HG03378 (cell line): ENCODE results near the gene MAP2K3.
"Not testable (repeated sequence)": the region's sequence is repeated elsewhere in the genome, so short reads cannot be mapped to it uniquely, and the experiment has no call there.

Source experiments
- ATAC-seq: cut with Tn5 transposase; IDR thresholded peaks from one replicate; pipeline ENCODE4 v1.9.1; 2021; ENCODE audit warnings: mild to moderate bottlenecking, moderate library complexity; ENCODE audit not compliant: unreplicated experiment

Gene MAP2K3

DNA sequence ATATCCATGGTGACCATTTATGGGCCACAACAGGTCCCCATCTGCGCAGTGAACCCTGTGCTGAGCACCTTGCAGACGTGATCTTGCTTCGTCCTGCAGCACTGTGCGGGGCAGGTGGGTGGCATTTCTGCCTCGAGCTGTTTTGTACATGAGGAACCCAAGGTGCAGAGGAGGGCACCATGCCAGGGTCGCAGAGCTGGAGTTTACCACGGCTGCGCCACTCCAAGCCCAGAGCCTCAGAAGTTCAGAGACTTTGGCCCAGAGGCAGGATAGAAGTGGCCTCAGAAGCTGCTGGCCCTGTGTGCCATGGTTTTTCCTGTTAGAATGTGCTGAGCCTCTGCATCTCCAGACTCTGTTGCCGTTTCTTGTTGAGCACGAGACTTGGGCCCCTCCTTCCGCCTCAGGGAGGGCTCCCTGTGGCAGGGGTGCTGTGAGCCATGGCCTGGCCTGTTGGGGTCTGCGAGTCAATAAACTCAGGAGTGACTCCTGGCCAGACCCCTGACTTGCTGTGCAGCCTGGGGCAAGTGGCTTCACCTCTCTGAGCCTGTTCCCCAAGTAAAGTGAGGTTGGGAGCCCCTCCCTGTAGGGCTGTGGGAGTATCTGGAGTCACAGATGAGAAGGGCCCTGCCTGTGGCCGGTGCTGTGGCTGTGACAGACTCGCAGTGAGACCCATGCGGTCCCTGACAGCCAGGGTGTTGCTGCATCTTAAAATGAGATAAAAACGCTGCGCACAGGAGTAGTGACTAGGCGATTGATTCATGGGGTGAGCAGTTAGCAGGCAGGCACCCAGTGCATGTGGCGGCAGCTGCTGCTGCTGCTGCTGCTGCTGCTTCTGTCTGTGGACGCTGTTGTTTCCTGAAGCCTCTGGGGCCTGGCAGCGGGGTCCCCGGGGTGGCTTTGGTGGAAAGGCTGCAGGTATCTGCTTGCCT lies 11.8 kb downstream of the MAP2K3 start:
- ATAC-seq: no peak

DNA sequence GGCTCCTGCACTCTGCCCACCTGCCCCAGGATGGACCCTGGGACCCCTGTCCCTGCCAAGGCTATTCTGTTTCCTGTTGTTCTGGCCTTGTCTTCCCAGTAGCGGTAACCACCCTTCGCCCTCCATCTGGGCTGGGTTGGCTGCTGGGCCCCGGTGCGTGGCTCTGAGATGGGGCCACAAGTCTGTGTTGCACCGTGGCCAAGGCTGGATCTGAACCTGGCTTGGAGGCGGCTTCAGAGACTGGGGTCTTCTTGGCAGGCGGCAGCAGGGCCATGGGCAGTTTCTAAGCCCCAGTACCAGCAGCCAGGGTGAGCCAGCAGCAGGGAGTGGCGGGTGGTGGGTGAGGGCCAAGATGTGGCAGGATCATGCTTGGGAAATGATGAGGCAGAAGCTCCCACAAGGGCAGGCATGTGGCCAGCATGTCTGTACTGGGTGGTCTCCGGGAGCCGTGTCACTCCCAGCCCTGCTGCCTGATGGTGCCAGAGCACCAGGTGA lies 12.6 kb downstream of the MAP2K3 start:
- no peak for ATAC-seq

DNA sequence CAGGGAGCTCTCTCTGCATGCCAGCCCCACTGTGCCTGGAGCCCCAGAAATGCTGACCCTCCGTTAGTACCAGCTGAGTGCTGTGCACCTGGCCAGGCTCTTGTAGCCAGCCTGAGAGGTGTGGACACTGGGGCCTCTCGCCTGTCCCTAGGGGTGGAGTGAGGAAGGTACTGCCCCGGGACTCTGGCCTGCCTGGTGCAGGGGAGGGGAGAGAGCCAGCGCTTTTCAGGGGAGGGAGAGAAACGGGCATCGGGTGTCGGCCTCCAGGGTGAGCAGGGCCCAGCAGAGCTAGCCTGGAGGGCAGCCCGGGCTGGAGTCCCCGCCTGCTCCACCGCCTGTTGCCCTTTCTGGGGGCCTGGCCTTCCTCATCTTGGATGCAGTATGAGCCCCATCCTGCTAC lies 13.1 kb downstream of the MAP2K3 start:
- no peak for ATAC-seq

GRCh38 chr17:21298056-21298982 lies 13.8 kb downstream of the MAP2K3 start:
- ATAC-seq: no peak

- no peak for ATAC-seq
Observed at GRCh38 chr17:21298983-21299519, 14.5 kb downstream of the MAP2K3 start.

- ATAC-seq: no peak
Observed at GRCh38 chr17:21299981-21300600, 15.6 kb downstream of the MAP2K3 start.

GRCh38 chr17:21300601-21301571 lies 16.4 kb downstream of the MAP2K3 start:
- ATAC-seq: no peak

GRCh38 chr17:21301593-21302550 lies 17.4 kb downstream of the MAP2K3 start:
- no peak for ATAC-seq

GRCh38 chr17:21302711-21303425 lies 18.4 kb downstream of the MAP2K3 start:
- ATAC-seq: no peak

GRCh38 chr17:21303441-21304065 lies 19.0 kb downstream of the MAP2K3 start:
- no peak for ATAC-seq

GRCh38 chr17:21304091-21304490 lies 19.6 kb downstream of the MAP2K3 start:
- ATAC-seq: no peak

DNA sequence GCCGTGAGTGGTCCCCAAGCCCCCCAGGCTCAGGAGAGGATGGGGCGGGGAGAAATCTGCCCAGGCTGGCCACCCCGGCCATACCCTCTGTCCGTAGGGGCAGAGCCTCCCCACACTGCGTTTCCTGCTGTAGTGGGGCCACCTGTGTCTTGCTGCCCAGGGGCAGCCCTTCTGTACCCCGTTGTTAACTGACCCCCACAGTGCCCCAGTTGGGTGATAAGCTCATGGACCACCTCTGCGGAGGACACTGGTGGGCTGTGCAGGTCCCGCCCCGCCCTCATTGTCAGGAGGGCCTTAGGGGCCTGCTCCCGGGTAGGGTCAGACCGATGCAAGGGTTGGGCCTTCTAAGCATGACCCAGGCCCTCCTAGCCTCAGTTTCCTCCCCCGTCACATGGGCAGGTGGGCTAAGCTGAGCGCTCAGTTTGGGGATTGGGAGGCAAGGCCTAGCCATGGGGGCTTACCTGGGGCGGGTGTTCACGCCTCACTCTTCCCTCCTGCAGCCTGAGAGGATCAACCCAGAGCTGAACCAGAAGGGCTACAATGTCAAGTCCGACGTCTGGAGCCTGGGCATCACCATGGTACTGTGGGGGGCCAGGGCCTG lies 20.1 kb downstream of the MAP2K3 start:
- ATAC-seq: not testable (repeated sequence)

DNA sequence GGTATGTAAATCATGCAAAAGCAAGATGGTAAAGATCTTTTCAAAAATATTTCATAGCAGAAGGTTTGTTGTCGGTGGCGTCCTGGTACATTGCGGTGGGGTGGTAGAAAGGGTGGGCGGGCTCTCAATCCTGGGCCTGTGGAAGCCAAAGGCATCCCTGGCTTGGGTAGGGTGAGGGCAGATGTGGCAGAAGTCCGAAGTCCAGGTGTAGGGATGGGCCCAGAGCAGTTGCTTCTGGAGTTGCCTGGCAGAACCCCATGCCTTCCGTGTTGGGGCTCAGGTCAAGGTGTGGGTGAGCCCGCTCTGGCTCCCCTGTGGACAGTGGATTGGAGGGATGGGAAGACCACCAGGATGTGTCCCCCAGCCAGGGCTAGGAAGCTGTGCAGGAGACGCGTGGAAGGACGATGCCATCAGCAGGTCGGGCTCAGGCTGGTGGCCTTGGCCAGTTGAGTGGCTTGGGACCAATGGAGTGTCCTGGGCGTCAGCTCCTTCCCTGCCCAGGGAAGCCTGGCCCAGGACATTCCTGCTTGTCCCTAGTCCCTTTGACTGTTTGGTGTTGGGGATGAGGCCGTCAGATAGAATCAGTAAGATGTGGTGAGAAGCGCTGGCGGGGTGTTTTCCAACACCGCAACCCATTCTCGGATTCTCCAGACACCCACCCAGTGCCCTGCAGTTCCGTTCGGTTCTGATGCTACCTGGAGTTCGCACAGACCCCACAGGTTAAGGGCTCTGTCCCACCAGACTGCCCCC lies 21.1 kb downstream of the MAP2K3 start:
- ATAC-seq: not testable (repeated sequence)

- not testable (repeated sequence) for ATAC-seq
Observed at GRCh38 chr17:21306611-21307272, 22.2 kb downstream of the MAP2K3 start.

DNA sequence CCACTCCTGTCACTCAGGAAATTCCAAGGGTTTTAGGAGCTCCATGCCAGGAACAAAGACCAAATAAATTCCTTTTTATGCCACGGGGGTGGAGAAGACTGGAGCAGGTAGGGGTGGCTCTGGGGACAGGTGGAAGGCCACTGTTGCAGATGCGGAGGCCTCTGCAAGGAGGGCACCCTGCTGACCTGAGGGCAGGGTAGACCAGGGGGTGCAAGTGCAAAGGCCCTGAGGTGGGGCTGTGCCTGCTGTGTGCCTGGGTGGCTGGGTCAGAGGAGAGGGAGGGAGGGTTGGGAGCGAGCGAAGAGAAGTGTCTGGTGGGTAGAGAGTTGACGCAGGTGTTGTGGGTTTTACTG lies 22.7 kb downstream of the MAP2K3 start:
- ATAC-seq: not testable (repeated sequence)

- ATAC-seq: not testable (repeated sequence)
Observed at GRCh38 chr17:21308931-21309381, 24.4 kb downstream of the MAP2K3 start.
